Stimulated activated CD4-positive, alpha-beta T cell treated with anti-CD3 and anti-CD28 coated beads, Interleukin-4, amount 100 ng/mL, for 4 hours (primary cell): ENCODE measurements around the gene CRTC1.

Experiments used
- DNase-seq, 2 experiments: peaks; one replicate each; pipeline ENCODE4 v3.0.0-alpha.2; 2020

The CRTC1 gene

GRCh38 chr19:18651733-18652132, 31.7 kb upstream of the CRTC1 start:
- no peak for DNase-seq

GRCh38 chr19:18653853-18654252, 29.6 kb upstream of the CRTC1 start:
- DNase-seq = no peak

- no peak for DNase-seq
Measured at GRCh38 chr19:18654469-18654868, 29.0 kb upstream of the CRTC1 start.

- DNase-seq = no peak
Measured at GRCh38 chr19:18655173-18655844, 28.2 kb upstream of the CRTC1 start.

- no peak for DNase-seq
Measured at GRCh38 chr19:18656337-18657086, 27.0 kb upstream of the CRTC1 start.

- DNase-seq = no peak
Measured at GRCh38 chr19:18657590-18658365, 25.7 kb upstream of the CRTC1 start.

- DNase-seq = no peak
Measured at GRCh38 chr19:18658366-18658855, 25.1 kb upstream of the CRTC1 start.

GRCh38 chr19:18659281-18660050, 24.0 kb upstream of the CRTC1 start:
- no peak for DNase-seq

- DNase-seq = no peak
Measured at GRCh38 chr19:18660051-18660910, 23.2 kb upstream of the CRTC1 start.

GRCh38 chr19:18660939-18661670, 22.4 kb upstream of the CRTC1 start:
- DNase-seq = no peak

GRCh38 chr19:18662972-18663732, 20.3 kb upstream of the CRTC1 start:
- no peak for DNase-seq

- no peak for DNase-seq
Measured at GRCh38 chr19:18663940-18664530, 19.4 kb upstream of the CRTC1 start.

GRCh38 chr19:18665771-18666202, 17.7 kb upstream of the CRTC1 start:
- no peak for DNase-seq

- no peak for DNase-seq
Measured at GRCh38 chr19:18666317-18666716, 17.2 kb upstream of the CRTC1 start.

- DNase-seq = no peak
Measured at GRCh38 chr19:18666784-18667183, 16.7 kb upstream of the CRTC1 start.

GRCh38 chr19:18667531-18668251, 15.8 kb upstream of the CRTC1 start:
- no peak for DNase-seq

- DNase-seq = no peak
Measured at GRCh38 chr19:18668252-18668631, 15.2 kb upstream of the CRTC1 start.

GRCh38 chr19:18668744-18669523, 14.5 kb upstream of the CRTC1 start:
- no peak for DNase-seq

- DNase-seq = no peak
Measured at GRCh38 chr19:18669524-18669817, 14.0 kb upstream of the CRTC1 start.
